ENCODE measurements around the gene FOLR2.

FOLR2 gene

GRCh38 chr11:72240461-72241290, 24.1 kb downstream of the FOLR2 start:
- Histone ChIP-seq H3K27me3 (replicated peaks; ENCODE audit: control insufficient read depth, insufficient read depth, low read length) (peaks cover 2% of the 10 kb centered on the region), H3K36me3 (ENCODE audit: control insufficient read depth, insufficient read depth, low read length) (peaks cover 14% of the 10 kb centered on the region), H3K4me3 (replicated peaks; ENCODE audit: low read depth, low read length) (no peak overlapping the region)
- no peak for TF ChIP-seq CTCF (IDR thresholded peaks at IDR 0.05; ENCODE audit: insufficient read depth, low read length, poor library complexity, severe bottlenecking)
- no peak for DNase-seq (ENCODE audit: extremely low read depth, insufficient read length)

- Histone ChIP-seq H3K36me3 (ENCODE audit: control insufficient read depth, insufficient read depth, low read length) (peaks cover 14% of the 10 kb centered on the region), H3K27me3 (replicated peaks; ENCODE audit: control insufficient read depth, insufficient read depth, low read length) (peaks cover 3% of the 10 kb centered on the region), H3K4me3 (replicated peaks; ENCODE audit: low read depth, low read length) (no peak overlapping the region)
- DNase-seq (ENCODE audit: extremely low read depth, insufficient read length), result no peak
- TF ChIP-seq CTCF (IDR thresholded peaks at IDR 0.05; ENCODE audit: insufficient read depth, low read length, poor library complexity, severe bottlenecking), result no peak
Measured at GRCh38 chr11:72241291-72241781, 24.7 kb downstream of the FOLR2 start.

GRCh38 chr11:72242141-72242540, 25.5 kb downstream of the FOLR2 start:
- no peak for DNase-seq (ENCODE audit: extremely low read depth, insufficient read length)
- Histone ChIP-seq H3K27me3 (replicated peaks; ENCODE audit: control insufficient read depth, insufficient read depth, low read length) (peaks cover 3% of the 10 kb centered on the region), H3K36me3 (ENCODE audit: control insufficient read depth, insufficient read depth, low read length) (peaks cover 12% of the 10 kb centered on the region), H3K4me3 (replicated peaks; ENCODE audit: low read depth, low read length) (no peak overlapping the region)
- no peak for TF ChIP-seq CTCF (IDR thresholded peaks at IDR 0.05; ENCODE audit: insufficient read depth, low read length, poor library complexity, severe bottlenecking)

GRCh38 chr11:72243173-72244059, 26.8 kb downstream of the FOLR2 start:
- peaks cover under 1% of the 10 kb centered on the region for H3K36me3 ChIP-seq (ENCODE audit: control insufficient read depth, insufficient read depth, low read length)
- no peak for DNase-seq (ENCODE audit: extremely low read depth, insufficient read length)
- H3K4me3 ChIP-seq (replicated peaks; ENCODE audit: low read depth, low read length), result no peak overlapping the region
- peaks cover 3% of the 10 kb centered on the region for H3K27me3 ChIP-seq (replicated peaks; ENCODE audit: control insufficient read depth, insufficient read depth, low read length)
- no peak for TF ChIP-seq CTCF (IDR thresholded peaks at IDR 0.05; ENCODE audit: insufficient read depth, low read length, poor library complexity, severe bottlenecking)

- Histone ChIP-seq H3K27me3 (replicated peaks; ENCODE audit: control insufficient read depth, insufficient read depth, low read length) (peaks cover 3% of the 10 kb centered on the region), H3K4me3 (replicated peaks; ENCODE audit: low read depth, low read length) (no peak within 1 kb of the TSS)
Measured at GRCh38 chr11:72244060-72244360, 27.4 kb downstream of the FOLR2 start, which contains the start of gene PHOX2A. Gene PHOX2A, minus strand, starts transcription at chr11:72244176. Its CDS starts 172 bp downstream, at chr11:72244004.

More at GRCh38 chr11:72244060-72244360, 27.4 kb downstream of the FOLR2 start, which contains the start of gene PHOX2A:
- no peaks in the 10 kb centered on the region for H3K36me3 ChIP-seq (ENCODE audit: control insufficient read depth, insufficient read depth, low read length)
- TF ChIP-seq CTCF (IDR thresholded peaks at IDR 0.05; ENCODE audit: insufficient read depth, low read length, poor library complexity, severe bottlenecking), result no peak
- no peak for DNase-seq (ENCODE audit: extremely low read depth, insufficient read length)
